ENCODE data around the gene MGARP. TPM values are rescaled to one million over a fixed set of nuclear protein-coding genes. Genes with fewer than 3 reads are reported as not detected.
"Not testable (repeated sequence)": the region's sequence is repeated elsewhere in the genome, so short reads cannot be mapped to it uniquely, and the experiment has no call there.

Gene MGARP
- total and polyA plus RNA-seq, 2 experiments from 2014 or later = 2.4 to 4.1 TPM

GRCh38 chr4:139255581-139255980 lies 24.4 kb downstream of the MGARP start:
- H3K4me1 Mint-ChIP-seq; H3K4me1 ChIP-seq (ENCODE audit: insufficient read depth); H3K36me3 Mint-ChIP-seq (ENCODE audit: low read depth); DNase-seq (ENCODE audit: low spot score); H3K4me3 ChIP-seq; H3K4me3 Mint-ChIP-seq; H3K36me3 ChIP-seq (ENCODE audit: insufficient read depth); H3K79me2 ChIP-seq (replicated peaks; ENCODE audit: insufficient read depth); ATAC-seq; H3K4me2 ChIP-seq; H3K9me2 ChIP-seq (ENCODE audit: insufficient read depth); H3K27ac ChIP-seq (ENCODE audit: low read depth); H3F3A ChIP-seq (replicated peaks; ENCODE audit: low read depth); H3K27ac Mint-ChIP-seq; H4K20me1 ChIP-seq (replicated peaks; ENCODE audit: insufficient read depth); H3K27me3 Mint-ChIP-seq (ENCODE audit: insufficient read depth, low read depth, poor library complexity); H3K9me3 Mint-ChIP-seq; H3K27me3 ChIP-seq (ENCODE audit: insufficient read depth): not testable (repeated sequence)
- H2AFZ ChIP-seq = peak overlapping the region; percentile 9; the same call in 1 of the 2 replicates

GRCh38 chr4:139253713-139254112 lies 26.3 kb downstream of the MGARP start:
- Mint-ChIP-seq H3K4me3 (no peak overlapping the region), H3K4me1 (peaks cover 2% of the 10 kb centered on the region; the same call in 1 of the 3 replicates), H3K36me3 (ENCODE audit: low read depth) (no peaks in the 10 kb centered on the region), H3K9me3 (no peaks in the 10 kb centered on the region), H3K27me3 (ENCODE audit: insufficient read depth, low read depth, poor library complexity) (peaks cover 4% of the 10 kb centered on the region), H3K27ac (no peak overlapping the region)
- no peaks in the 10 kb centered on the region for H3K79me2 ChIP-seq (replicated peaks; ENCODE audit: insufficient read depth)
- H2AFZ ChIP-seq = no peak overlapping the region
- H3K27me3 ChIP-seq (ENCODE audit: insufficient read depth) = no peaks in the 10 kb centered on the region
- DNase-seq (ENCODE audit: low spot score) (no peak), ATAC-seq (no peak)
- no peaks in the 10 kb centered on the region for H3K36me3 ChIP-seq (ENCODE audit: insufficient read depth)
- H3K9me2 ChIP-seq (ENCODE audit: insufficient read depth) = no peaks in the 10 kb centered on the region
- no peak overlapping the region for H3K4me2 ChIP-seq
- no peaks in the 10 kb centered on the region for H3F3A ChIP-seq (replicated peaks; ENCODE audit: low read depth)
- no peak overlapping the region for H3K27ac ChIP-seq (ENCODE audit: low read depth)
- no peaks in the 10 kb centered on the region; the same call in 1 of the 2 replicates for H3K4me1 ChIP-seq (ENCODE audit: insufficient read depth)
- no peak overlapping the region for H3K4me3 ChIP-seq
- H4K20me1 ChIP-seq (replicated peaks; ENCODE audit: insufficient read depth) = no peaks in the 10 kb centered on the region
- no peak for TF ChIP-seq POLR2AphosphoS5 (IDR thresholded peaks at IDR 0.05; ENCODE audit: low read depth)
- no peak for TF ChIP-seq ZNF114 (CRISPR knock-in tag; IDR thresholded peaks at IDR 0.05)
- TF ChIP-seq JUNB (IDR thresholded peaks at IDR 0.05; ENCODE audit: unreplicated experiment) = no peak
- no peak for TF ChIP-seq STAT1 (IDR thresholded peaks at IDR 0.05; ENCODE audit: unreplicated experiment)
- TF ChIP-seq CTCF (conservative IDR thresholded peaks at IDR 0.05; ENCODE audit: low read depth in 2 of 2) = no peak
- no peak for TF ChIP-seq EZH2 (IDR thresholded peaks at IDR 0.05; ENCODE audit: low read depth, unreplicated experiment)
- no peak for TF ChIP-seq ZNF331 (CRISPR knock-in tag; IDR thresholded peaks at IDR 0.05; ENCODE audit: low read depth)
- no peak for TF ChIP-seq CREB1 (CRISPR knock-in tag; IDR thresholded peaks at IDR 0.05; ENCODE audit: low read depth)
- no peak for TF ChIP-seq ETS1 (IDR thresholded peaks at IDR 0.05)
- no peak for TF ChIP-seq REST (IDR thresholded peaks at IDR 0.05; ENCODE audit: unreplicated experiment)
- no peak for TF ChIP-seq NANOG (IDR thresholded peaks at IDR 0.05; ENCODE audit: borderline replicate concordance)
- TF ChIP-seq EZH2phosphoT487 (IDR thresholded peaks at IDR 0.05; ENCODE audit: unreplicated experiment) = no peak
